ENCODE data around the gene ZFP36. TPM values are rescaled to one million over a fixed set of nuclear protein-coding genes. Genes with fewer than 3 reads are reported as not detected.

Gene ZFP36
- polyA plus RNA-seq, 3 donors: 20.1 to 25.1 (median 22.8) TPM

- DNase-seq: peak; percentile 95
Measured at GRCh38 chr19:39402346-39403300, 4.0 kb upstream of the ZFP36 start.

GRCh38 chr19:39403331-39404312 is 3.0 kb upstream of the ZFP36 start:
- peak; percentile 95 for DNase-seq

GRCh38 chr19:39405261-39405957 is 1.2 kb upstream of the ZFP36 start:
- DNase-seq: no peak

- no peak for DNase-seq
Measured at GRCh38 chr19:39405958-39406655, 540 bp upstream of the ZFP36 start.

GRCh38 chr19:39407410-39407659 is 688 bp downstream of the ZFP36 start:
- DNase-seq: no peak

GRCh38 chr19:39407660-39408391 is 1.2 kb downstream of the ZFP36 start:
- peak; percentile 22 for DNase-seq

- DNase-seq: peak; percentile 29
Measured at GRCh38 chr19:39408392-39409207, 2.0 kb downstream of the ZFP36 start.

GRCh38 chr19:39409208-39410016 is 2.8 kb downstream of the ZFP36 start:
- peak; percentile 79 for DNase-seq

- peak; percentile 53 for DNase-seq
Measured at GRCh38 chr19:39410017-39410830, 3.6 kb downstream of the ZFP36 start.

- DNase-seq: no peak
Measured at GRCh38 chr19:39410831-39411080, 4.1 kb downstream of the ZFP36 start.

- no peak for DNase-seq
Measured at GRCh38 chr19:39411081-39411831, 4.6 kb downstream of the ZFP36 start.

- DNase-seq: peak; percentile 90
Measured at GRCh38 chr19:39411832-39412099, 5.1 kb downstream of the ZFP36 start.

- DNase-seq: peak; percentile 100
Measured at GRCh38 chr19:39412100-39412866, 5.6 kb downstream of the ZFP36 start, which contains the start of gene PLEKHG2. Gene PLEKHG2 (plus strand): TSS chr19:39412669. CDS start chr19:39414087, 1,418 bp downstream.

GRCh38 chr19:39412867-39413271 is 6.2 kb downstream of the ZFP36 start:
- no peak for DNase-seq

- peak; percentile 83 for DNase-seq
Measured at GRCh38 chr19:39413272-39413910, 6.7 kb downstream of the ZFP36 start.

- no peak for DNase-seq
Measured at GRCh38 chr19:39413911-39414608, 7.4 kb downstream of the ZFP36 start.

Measured in renal pelvis (tissue), 4 donors.